Measurements from ENCODE around the gene SIX5. TPM values are rescaled to one million over a fixed set of nuclear protein-coding genes. Genes with fewer than 3 reads are reported as not detected.
"Not testable (repeated sequence)": the region's sequence is repeated elsewhere in the genome, so short reads cannot be mapped to it uniquely, and the experiment has no call there.

Gene SIX5
- total RNA-seq, 2 donors from 2014 or later: 11.0 to 15.8 TPM

- no peak for DNase-seq
- TF ChIP-seq, protein P1, sequence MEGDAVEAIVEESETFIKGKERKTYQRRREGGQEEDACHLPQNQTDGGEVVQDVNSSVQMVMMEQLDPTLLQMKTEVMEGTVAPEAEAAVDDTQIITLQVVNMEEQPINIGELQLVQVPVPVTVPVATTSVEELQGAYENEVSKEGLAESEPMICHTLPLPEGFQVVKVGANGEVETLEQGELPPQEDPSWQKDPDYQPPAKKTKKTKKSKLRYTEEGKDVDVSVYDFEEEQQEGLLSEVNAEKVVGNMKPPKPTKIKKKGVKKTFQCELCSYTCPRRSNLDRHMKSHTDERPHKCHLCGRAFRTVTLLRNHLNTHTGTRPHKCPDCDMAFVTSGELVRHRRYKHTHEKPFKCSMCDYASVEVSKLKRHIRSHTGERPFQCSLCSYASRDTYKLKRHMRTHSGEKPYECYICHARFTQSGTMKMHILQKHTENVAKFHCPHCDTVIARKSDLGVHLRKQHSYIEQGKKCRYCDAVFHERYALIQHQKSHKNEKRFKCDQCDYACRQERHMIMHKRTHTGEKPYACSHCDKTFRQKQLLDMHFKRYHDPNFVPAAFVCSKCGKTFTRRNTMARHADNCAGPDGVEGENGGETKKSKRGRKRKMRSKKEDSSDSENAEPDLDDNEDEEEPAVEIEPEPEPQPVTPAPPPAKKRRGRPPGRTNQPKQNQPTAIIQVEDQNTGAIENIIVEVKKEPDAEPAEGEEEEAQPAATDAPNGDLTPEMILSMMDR (IDR thresholded peaks at IDR 0.05): no peak
- H3K4me1 ChIP-seq: no peaks in the 10 kb centered on the region
- H3K27ac ChIP-seq: no peak overlapping the region
- no peaks in the 10 kb centered on the region for H3K36me3 ChIP-seq
- no peak overlapping the region for H3K9ac ChIP-seq (ENCODE audit: low read depth in 2 of 2, low read length in 2 of 2)
- no peaks in the 10 kb centered on the region for H3K9me3 ChIP-seq
- intact Hi-C loops (cut with DNase I): no loop called here
- H3K27me3 ChIP-seq: no peaks in the 10 kb centered on the region
- H3K4me3 ChIP-seq: no peak overlapping the region
Observed at GRCh38 chr19:45805719-45806118, 36.7 kb upstream of the SIX5 start.

DNA sequence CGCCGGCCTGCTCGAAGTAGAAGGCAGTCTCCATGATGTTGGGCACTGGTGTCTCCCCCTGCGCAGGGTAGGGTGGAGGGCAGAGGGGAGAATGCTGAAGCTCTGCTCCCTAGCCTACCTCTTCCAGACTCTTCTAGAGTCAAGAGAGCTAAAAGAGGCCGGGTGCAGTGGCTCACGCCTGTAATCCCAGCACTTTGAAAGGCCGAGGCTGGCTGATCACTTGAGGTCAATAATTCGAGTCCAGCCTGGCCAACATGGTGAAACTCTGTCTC lies 35.8 kb upstream of the SIX5 start:
- DNase-seq: no peak
- H3K27ac ChIP-seq: no peak overlapping the region
- TF ChIP-seq, protein P1 (IDR thresholded peaks at IDR 0.05): no peak

DNA sequence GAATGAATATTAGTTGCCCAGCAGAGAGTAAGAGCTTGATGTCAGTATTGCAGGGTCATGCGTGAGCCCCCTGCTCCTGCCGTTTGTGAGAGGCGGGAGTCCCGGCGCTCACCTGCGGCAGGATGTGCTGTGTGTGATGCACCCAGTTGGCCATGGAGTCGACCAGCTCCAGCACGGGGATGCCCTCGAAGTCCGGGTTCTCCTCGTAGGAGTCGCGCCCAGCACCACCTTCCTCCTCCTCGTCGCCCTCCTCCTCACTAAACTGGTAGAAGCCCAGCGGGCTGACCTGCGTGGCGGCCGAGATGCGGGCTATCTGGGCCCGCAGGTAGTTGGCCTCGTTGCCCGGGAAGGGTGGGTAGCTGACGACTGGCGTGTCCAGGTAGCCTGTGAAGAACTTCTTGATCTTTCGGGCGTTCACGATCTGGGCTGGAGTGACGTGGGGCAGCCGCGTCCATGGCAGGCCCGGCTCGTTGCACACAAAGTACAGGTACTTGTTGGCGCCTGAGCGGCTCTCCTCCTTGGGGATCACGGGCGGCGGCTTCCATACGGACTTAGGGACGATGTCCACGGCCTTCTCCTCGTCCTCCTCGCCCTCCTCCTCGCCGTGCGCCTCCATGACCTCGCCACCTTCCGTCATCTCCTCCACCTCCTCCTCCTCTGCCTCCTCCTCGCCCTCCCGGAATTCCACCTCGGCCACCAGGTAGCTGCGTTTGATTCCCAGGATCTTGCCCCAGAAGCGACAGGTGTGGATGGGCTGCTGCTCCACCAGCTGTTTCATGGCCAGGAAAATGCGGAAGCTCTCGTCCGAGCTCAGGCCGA lies 35.3 kb upstream of the SIX5 start:
- DNase-seq: no peak
- Histone ChIP-seq H3K9me3 (no peaks in the 10 kb centered on the region), H3K4me1 (no peaks in the 10 kb centered on the region), H3K27me3 (no peaks in the 10 kb centered on the region), H3K27ac (no peak overlapping the region), H3K36me3 (no peaks in the 10 kb centered on the region), H3K4me3 (no peak overlapping the region), H3K9ac (ENCODE audit: low read depth in 2 of 2, low read length in 2 of 2) (no peak overlapping the region)
- intact Hi-C loops (cut with DNase I): no loop called here
- TF ChIP-seq, protein P1 (IDR thresholded peaks at IDR 0.05): no peak

More for the DNA sequence above, 35.8 kb upstream of the SIX5 start:
- intact Hi-C loops (cut with DNase I): no loop called here
- H3K4me1 ChIP-seq: no peaks in the 10 kb centered on the region
- H3K36me3 ChIP-seq: no peaks in the 10 kb centered on the region
- no peaks in the 10 kb centered on the region for H3K27me3 ChIP-seq
- H3K4me3 ChIP-seq: no peak overlapping the region
- H3K9ac ChIP-seq (ENCODE audit: low read depth in 2 of 2, low read length in 2 of 2): no peak overlapping the region
- H3K9me3 ChIP-seq: no peaks in the 10 kb centered on the region

- Histone ChIP-seq H3K27ac (no peak overlapping the region), H3K4me1 (no peaks in the 10 kb centered on the region), H3K9ac (ENCODE audit: low read depth in 2 of 2, low read length in 2 of 2) (no peak overlapping the region), H3K27me3 (no peaks in the 10 kb centered on the region), H3K36me3 (no peaks in the 10 kb centered on the region), H3K4me3 (no peak overlapping the region), H3K9me3 (no peaks in the 10 kb centered on the region)
- TF ChIP-seq, protein P1 (IDR thresholded peaks at IDR 0.05): no peak
- intact Hi-C loops (cut with DNase I): no loop called here
- no peak for DNase-seq
Observed at GRCh38 chr19:45801603-45802175, 32.6 kb upstream of the SIX5 start.

DNA sequence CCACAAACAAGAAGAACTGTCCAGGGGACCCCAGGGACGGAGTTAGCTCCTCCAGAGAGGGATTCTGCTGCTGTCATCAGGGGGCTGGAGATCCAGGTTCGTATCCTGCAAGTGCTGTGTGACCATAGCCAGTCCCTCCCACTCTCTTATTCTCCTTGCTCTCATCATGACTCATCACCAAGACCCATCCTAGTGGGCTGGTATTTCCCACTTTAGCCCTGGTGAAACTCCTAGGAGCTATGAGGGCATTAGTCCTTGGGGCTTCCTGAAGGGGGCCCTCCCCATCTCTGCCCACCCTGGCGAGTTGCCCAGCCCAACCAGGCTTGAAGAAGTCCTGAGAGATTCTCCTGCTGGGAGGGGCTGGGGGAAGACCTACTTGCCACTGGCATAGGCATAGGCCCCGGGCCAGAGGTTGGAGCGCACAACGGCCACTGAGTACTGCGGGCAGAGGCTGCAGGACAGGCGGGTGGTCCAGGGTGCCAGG lies 31.1 kb upstream of the SIX5 start:
- TF ChIP-seq, protein P1 (IDR thresholded peaks at IDR 0.05): no peak
- Histone ChIP-seq H3K27me3 (no peaks in the 10 kb centered on the region), H3K9me3 (no peaks in the 10 kb centered on the region), H3K27ac (no peak overlapping the region), H3K4me1 (no peaks in the 10 kb centered on the region), H3K9ac (ENCODE audit: low read depth in 2 of 2, low read length in 2 of 2) (no peak overlapping the region), H3K36me3 (no peaks in the 10 kb centered on the region), H3K4me3 (no peak overlapping the region)
- DNase-seq: no peak
- intact Hi-C loops (cut with DNase I): no loop called here

GRCh38 chr19:45799541-45799940 lies 30.5 kb upstream of the SIX5 start:
- intact Hi-C loops (cut with DNase I); H3K27me3 ChIP-seq; H3K4me3 ChIP-seq; H3K4me1 ChIP-seq; H3K9me3 ChIP-seq; H3K36me3 ChIP-seq; DNase-seq; H3K27ac ChIP-seq; H3K9ac ChIP-seq (ENCODE audit: low read depth in 2 of 2, low read length in 2 of 2): not testable (repeated sequence)
